ENCODE data around the gene NAV3. TPM values are rescaled to one million over a fixed set of nuclear protein-coding genes. Genes with fewer than 3 reads are reported as not detected.

NAV3 gene
- total RNA-seq, 2 donors from 2014 or later, result not detected

DNA sequence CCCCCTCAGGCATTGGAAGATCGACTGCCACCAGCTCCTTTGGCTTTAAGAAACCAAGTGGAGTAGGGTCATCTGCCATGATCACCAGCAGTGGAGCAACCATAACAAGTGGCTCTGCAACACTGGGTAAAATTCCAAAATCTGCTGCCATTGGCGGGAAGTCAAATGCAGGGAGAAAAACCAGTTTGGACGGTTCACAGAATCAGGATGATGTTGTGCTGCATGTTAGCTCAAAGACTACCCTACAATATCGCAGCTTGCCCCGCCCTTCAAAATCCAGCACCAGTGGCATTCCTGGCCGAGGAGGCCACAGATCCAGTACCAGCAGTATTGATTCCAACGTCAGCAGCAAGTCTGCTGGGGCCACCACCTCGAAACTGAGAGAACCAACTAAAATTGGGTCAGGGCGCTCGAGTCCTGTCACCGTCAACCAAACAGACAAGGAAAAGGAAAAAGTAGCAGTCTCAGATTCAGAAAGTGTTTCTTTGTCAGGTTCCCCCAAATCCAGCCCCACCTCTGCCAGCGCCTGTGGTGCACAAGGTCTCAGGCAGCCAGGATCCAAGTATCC lies 288.7 kb downstream of the NAV3 start:
- Mint-ChIP-seq H3K27ac (no peak overlapping the region), H3K4me3 (no peak overlapping the region), H3K4me1 (ENCODE audit: low read depth in 2 of 2) (no peaks in the 10 kb centered on the region), H3K27me3 (no peaks in the 10 kb centered on the region), H3K9me3 (peaks cover 3% of the 10 kb centered on the region), H3K36me3 (no peaks in the 10 kb centered on the region)
- ATAC-seq (no peak), DNase-seq (ENCODE audit: low spot score) (no peak)

GRCh38 chr12:78120306-78120705 lies 289.6 kb downstream of the NAV3 start:
- Mint-ChIP-seq H3K27ac (no peak overlapping the region), H3K36me3 (no peaks in the 10 kb centered on the region), H3K4me1 (ENCODE audit: low read depth in 2 of 2) (no peaks in the 10 kb centered on the region), H3K4me3 (no peak overlapping the region), H3K9me3 (peaks cover 3% of the 10 kb centered on the region), H3K27me3 (no peaks in the 10 kb centered on the region)
- DNase-seq (ENCODE audit: low spot score), result no peak
- ATAC-seq, result no peak

DNA sequence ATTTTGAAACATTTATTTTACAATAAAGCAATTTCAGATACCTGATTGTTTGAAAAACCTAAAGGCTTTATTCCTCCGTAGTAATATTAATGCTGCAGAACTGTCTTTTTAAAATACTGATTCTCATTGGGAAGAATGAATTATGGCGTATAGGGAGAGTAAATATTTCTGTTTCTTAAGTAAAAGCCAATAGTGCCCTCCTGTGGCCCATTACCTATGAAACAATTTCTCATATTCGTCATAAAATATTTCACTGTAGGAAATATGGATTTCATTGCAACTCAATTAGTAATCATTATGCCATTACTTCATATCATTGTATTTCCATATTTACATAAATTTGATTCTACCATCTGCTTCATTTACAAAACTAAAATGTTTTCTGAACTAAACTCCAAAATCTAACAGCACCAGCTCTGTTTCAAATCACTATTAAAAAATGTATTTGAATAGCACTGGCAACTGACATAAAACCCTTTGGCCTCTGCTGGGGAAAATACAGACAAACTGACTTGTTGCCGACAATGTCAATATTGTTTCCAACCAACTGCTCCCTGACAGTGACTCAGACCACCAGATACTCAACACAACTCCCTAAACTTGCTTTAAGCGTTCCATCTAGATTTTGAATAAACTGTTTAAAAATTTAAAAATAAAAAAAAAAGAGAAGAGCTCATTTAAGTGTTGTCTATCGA lies 290.3 kb downstream of the NAV3 start:
- H3K9me3 Mint-ChIP-seq, result peaks cover 1% of the 10 kb centered on the region
- H3K36me3 Mint-ChIP-seq, result no peaks in the 10 kb centered on the region
- no peak for ATAC-seq
- H3K27me3 Mint-ChIP-seq, result no peaks in the 10 kb centered on the region
- H3K4me3 Mint-ChIP-seq, result no peak overlapping the region
- H3K4me1 Mint-ChIP-seq (ENCODE audit: low read depth in 2 of 2), result no peaks in the 10 kb centered on the region
- no peak for DNase-seq (ENCODE audit: low spot score)
- H3K27ac Mint-ChIP-seq, result no peak overlapping the region

GRCh38 chr12:78121969-78122610 lies 291.4 kb downstream of the NAV3 start:
- ATAC-seq (no peak), DNase-seq (ENCODE audit: low spot score) (no peak)
- Mint-ChIP-seq H3K27ac (no peak overlapping the region), H3K36me3 (no peaks in the 10 kb centered on the region), H3K4me3 (no peak overlapping the region), H3K9me3 (no peaks in the 10 kb centered on the region), H3K27me3 (no peaks in the 10 kb centered on the region), H3K4me1 (ENCODE audit: low read depth in 2 of 2) (no peaks in the 10 kb centered on the region)

GRCh38 chr12:78128211-78128610 lies 297.5 kb downstream of the NAV3 start:
- H3K9me3 Mint-ChIP-seq, result peaks cover 9% of the 10 kb centered on the region
- no peaks in the 10 kb centered on the region for H3K4me1 Mint-ChIP-seq (ENCODE audit: low read depth in 2 of 2)
- no peak overlapping the region for H3K4me3 Mint-ChIP-seq
- no peaks in the 10 kb centered on the region for H3K27me3 Mint-ChIP-seq
- DNase-seq (ENCODE audit: low spot score) (no peak), ATAC-seq (no peak)
- H3K36me3 Mint-ChIP-seq, result no peaks in the 10 kb centered on the region
- H3K27ac Mint-ChIP-seq, result no peak overlapping the region

DNA sequence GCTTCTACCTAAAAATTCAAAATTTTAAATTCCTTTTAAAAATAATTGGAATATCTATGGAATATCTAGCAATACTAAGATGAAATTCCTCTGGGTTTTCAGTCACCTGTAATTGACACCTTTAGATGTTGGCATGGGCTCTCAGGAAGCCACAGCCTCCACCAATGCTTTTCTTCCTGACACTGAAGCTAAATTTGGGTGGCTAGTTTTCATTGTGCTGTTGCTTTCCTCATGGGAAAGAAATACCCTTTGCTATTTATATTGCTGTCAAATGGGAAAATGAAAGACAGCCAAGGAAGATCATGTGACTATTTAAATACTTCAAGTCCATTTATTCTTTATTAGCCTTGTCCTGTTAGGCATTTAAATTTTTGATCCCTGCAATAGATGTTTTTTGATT lies 313.0 kb downstream of the NAV3 start:
- Mint-ChIP-seq H3K9me3 (peaks cover 5% of the 10 kb centered on the region), H3K36me3 (no peaks in the 10 kb centered on the region), H3K4me1 (ENCODE audit: low read depth in 2 of 2) (no peaks in the 10 kb centered on the region), H3K27ac (no peak overlapping the region), H3K27me3 (no peaks in the 10 kb centered on the region), H3K4me3 (no peak overlapping the region)
- no peak for DNase-seq (ENCODE audit: low spot score)
- ATAC-seq, result no peak

GRCh38 chr12:78145398-78145797 lies 314.7 kb downstream of the NAV3 start:
- H3K27me3 Mint-ChIP-seq, result no peaks in the 10 kb centered on the region
- H3K9me3 Mint-ChIP-seq, result no peaks in the 10 kb centered on the region
- H3K27ac Mint-ChIP-seq, result no peak overlapping the region
- no peak for ATAC-seq
- no peaks in the 10 kb centered on the region for H3K4me1 Mint-ChIP-seq (ENCODE audit: low read depth in 2 of 2)
- H3K36me3 Mint-ChIP-seq, result no peaks in the 10 kb centered on the region
- DNase-seq (ENCODE audit: low spot score), result no peak
- no peak overlapping the region for H3K4me3 Mint-ChIP-seq

DNA sequence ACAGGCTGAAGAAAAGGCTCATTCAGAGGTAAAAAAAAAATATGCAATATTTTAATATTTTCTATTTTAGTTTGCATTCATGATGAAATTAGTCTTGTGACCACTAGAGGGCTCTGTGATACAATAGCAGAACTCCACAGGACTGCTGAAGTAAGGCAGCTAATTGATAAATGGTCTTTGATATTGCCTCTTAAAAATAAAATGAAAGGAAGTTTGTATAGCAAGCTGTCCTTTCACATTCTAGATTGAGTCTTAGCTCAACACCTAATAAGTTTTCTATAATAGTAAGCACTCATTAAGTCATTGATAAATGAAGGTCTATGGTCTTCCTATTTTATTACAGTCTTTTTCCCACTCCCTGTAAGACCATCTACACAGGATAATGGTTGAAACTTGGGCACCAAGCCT lies 315.7 kb downstream of the NAV3 start:
- Mint-ChIP-seq H3K9me3 (no peaks in the 10 kb centered on the region), H3K27me3 (no peaks in the 10 kb centered on the region)
- DNase-seq (ENCODE audit: low spot score), result no peak

GRCh38 chr12:78149459-78149858 lies 318.8 kb downstream of the NAV3 start:
- no peaks in the 10 kb centered on the region for H3K27me3 Mint-ChIP-seq
- peaks cover 2% of the 10 kb centered on the region for H3K9me3 Mint-ChIP-seq
- no peak overlapping the region for H3K27ac Mint-ChIP-seq
- DNase-seq (ENCODE audit: low spot score) (no peak), ATAC-seq (no peak)
- no peaks in the 10 kb centered on the region for H3K4me1 Mint-ChIP-seq (ENCODE audit: low read depth in 2 of 2)
- H3K36me3 Mint-ChIP-seq, result no peaks in the 10 kb centered on the region
- H3K4me3 Mint-ChIP-seq, result no peak overlapping the region

More for the DNA sequence above, 315.7 kb downstream of the NAV3 start:
- no peaks in the 10 kb centered on the region for H3K36me3 Mint-ChIP-seq
- no peak for ATAC-seq
- no peaks in the 10 kb centered on the region for H3K4me1 Mint-ChIP-seq (ENCODE audit: low read depth in 2 of 2)
- H3K27ac Mint-ChIP-seq, result no peak overlapping the region
- H3K4me3 Mint-ChIP-seq, result no peak overlapping the region

DNA sequence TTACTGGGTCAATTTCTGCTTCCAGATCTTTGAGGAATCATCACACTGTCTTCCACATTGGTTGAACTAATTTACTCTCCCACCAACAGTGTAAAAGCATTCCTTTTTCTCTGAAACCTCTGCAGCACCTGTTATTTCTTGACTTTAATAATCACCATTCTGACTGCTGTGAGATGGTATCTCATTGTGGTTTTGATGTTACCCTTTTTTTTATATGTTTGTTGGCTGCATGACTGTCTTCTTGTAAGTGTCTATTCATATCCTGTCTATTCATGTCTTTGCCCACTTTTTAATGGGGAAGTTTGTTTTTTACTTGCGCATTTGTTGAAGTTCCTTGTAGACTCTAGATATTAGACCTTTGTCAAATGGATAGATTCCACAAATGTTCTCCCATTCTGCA lies 324.9 kb downstream of the NAV3 start:
- no peak for DNase-seq (ENCODE audit: low spot score)
- Mint-ChIP-seq H3K4me1 (ENCODE audit: low read depth in 2 of 2) (no peaks in the 10 kb centered on the region), H3K9me3 (peaks cover 14% of the 10 kb centered on the region), H3K36me3 (no peaks in the 10 kb centered on the region), H3K27me3 (no peaks in the 10 kb centered on the region), H3K4me3 (no peak overlapping the region), H3K27ac (no peak overlapping the region)
- no peak for ATAC-seq

DNA sequence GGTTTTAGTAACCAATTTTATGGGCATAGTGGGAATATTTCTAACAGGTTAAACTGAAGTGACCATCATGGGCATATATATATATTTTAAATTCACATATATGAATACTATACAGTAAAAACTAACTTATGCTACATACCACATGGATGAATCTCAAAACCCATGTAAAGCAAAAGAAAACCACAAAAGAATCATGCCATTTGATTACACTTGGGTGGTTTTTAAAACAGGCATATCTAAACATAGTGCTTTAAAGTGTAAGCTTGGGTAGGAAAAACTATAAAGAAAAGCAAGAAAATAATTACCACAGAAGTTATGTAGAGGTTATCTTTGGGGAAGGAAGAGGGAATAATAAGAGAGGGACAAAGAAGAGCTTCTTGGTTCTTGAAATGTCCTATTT lies 326.1 kb downstream of the NAV3 start:
- no peaks in the 10 kb centered on the region for H3K36me3 Mint-ChIP-seq
- H3K9me3 Mint-ChIP-seq, result peaks cover 14% of the 10 kb centered on the region
- DNase-seq (ENCODE audit: low spot score) (no peak), ATAC-seq (no peak)
- no peak overlapping the region for H3K27ac Mint-ChIP-seq
- H3K4me1 Mint-ChIP-seq (ENCODE audit: low read depth in 2 of 2), result no peaks in the 10 kb centered on the region
- H3K4me3 Mint-ChIP-seq, result no peak overlapping the region
- H3K27me3 Mint-ChIP-seq, result no peaks in the 10 kb centered on the region

DNA sequence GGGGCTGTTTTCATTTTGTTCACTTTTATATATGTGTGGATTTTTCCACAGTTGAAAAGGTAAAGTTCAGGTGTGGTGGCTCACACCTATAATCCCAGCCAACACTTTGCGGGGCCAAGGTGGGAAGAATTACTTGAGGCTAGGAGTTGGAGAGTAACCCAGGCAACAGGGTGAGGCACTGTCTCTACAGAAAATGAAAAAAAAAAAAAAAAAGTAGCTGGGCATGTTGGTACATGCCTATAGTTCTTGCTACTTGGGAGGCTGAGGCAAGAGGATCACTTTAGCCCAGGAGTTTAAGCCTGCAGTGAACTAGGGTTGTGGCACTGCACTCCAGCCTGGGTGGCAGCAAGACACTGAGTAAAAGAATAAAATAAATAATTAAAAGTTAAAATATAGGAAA lies 326.5 kb downstream of the NAV3 start:
- H3K9me3 Mint-ChIP-seq, result peaks cover 14% of the 10 kb centered on the region
- no peaks in the 10 kb centered on the region for H3K4me1 Mint-ChIP-seq (ENCODE audit: low read depth in 2 of 2)
- ATAC-seq, result no peak
- no peak overlapping the region for H3K4me3 Mint-ChIP-seq
- no peaks in the 10 kb centered on the region for H3K36me3 Mint-ChIP-seq
- no peak for DNase-seq (ENCODE audit: low spot score)
- no peak overlapping the region for H3K27ac Mint-ChIP-seq
- no peaks in the 10 kb centered on the region for H3K27me3 Mint-ChIP-seq

GRCh38 chr12:78164154-78164553 lies 333.5 kb downstream of the NAV3 start:
- H3K9me3 Mint-ChIP-seq, result peaks cover 4% of the 10 kb centered on the region
- no peak for ATAC-seq
- no peaks in the 10 kb centered on the region for H3K4me1 Mint-ChIP-seq (ENCODE audit: low read depth in 2 of 2)
- H3K27me3 Mint-ChIP-seq, result no peaks in the 10 kb centered on the region
- DNase-seq (ENCODE audit: low spot score), result no peak
- no peaks in the 10 kb centered on the region for H3K36me3 Mint-ChIP-seq
- no peak overlapping the region for H3K4me3 Mint-ChIP-seq
- no peak overlapping the region for H3K27ac Mint-ChIP-seq

DNA sequence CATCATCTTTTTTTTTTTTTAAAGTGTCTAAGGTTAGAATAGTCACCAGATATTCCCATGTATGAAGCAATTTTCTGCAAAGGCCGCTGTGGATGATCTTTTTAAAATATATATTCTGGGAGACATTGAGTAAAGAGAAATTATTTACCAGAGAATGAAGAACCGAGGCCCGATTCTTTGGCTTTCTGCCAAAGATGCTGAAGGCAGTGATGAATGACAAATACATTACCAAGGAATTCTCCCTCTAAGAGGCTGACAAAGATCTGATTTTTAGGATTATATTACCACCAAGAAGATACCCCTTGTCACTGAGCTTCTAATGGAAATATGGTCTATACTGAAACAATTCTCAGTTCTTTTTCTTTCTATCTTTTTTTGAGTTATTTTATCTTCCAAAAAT lies 336.8 kb downstream of the NAV3 start:
- peaks cover 8% of the 10 kb centered on the region for H3K9me3 Mint-ChIP-seq
- H3K27me3 Mint-ChIP-seq, result no peaks in the 10 kb centered on the region
- no peaks in the 10 kb centered on the region for H3K4me1 Mint-ChIP-seq (ENCODE audit: low read depth in 2 of 2)
- H3K27ac Mint-ChIP-seq, result no peak overlapping the region
- DNase-seq (ENCODE audit: low spot score) (no peak), ATAC-seq (no peak)
- H3K4me3 Mint-ChIP-seq, result no peak overlapping the region
- H3K36me3 Mint-ChIP-seq, result no peaks in the 10 kb centered on the region

All from natural killer cell treated with Interleukin-12 subunit alpha and Interleukin-12 subunit beta and Interleukin-15 and Interleukin-18, amount 100 ng/mL, for 72 hours (primary cell).